ENCODE results near the gene BRMS1. TPM values are rescaled to one million over a fixed set of nuclear protein-coding genes. Genes with fewer than 3 reads are reported as not detected.
A peak's percentile ranks its signal among the peaks of the same experiment; 100 is the strongest.

BRMS1 gene
- total and polyA plus RNA-seq, 2 donors = 43.1 to 63.0 TPM

DNA sequence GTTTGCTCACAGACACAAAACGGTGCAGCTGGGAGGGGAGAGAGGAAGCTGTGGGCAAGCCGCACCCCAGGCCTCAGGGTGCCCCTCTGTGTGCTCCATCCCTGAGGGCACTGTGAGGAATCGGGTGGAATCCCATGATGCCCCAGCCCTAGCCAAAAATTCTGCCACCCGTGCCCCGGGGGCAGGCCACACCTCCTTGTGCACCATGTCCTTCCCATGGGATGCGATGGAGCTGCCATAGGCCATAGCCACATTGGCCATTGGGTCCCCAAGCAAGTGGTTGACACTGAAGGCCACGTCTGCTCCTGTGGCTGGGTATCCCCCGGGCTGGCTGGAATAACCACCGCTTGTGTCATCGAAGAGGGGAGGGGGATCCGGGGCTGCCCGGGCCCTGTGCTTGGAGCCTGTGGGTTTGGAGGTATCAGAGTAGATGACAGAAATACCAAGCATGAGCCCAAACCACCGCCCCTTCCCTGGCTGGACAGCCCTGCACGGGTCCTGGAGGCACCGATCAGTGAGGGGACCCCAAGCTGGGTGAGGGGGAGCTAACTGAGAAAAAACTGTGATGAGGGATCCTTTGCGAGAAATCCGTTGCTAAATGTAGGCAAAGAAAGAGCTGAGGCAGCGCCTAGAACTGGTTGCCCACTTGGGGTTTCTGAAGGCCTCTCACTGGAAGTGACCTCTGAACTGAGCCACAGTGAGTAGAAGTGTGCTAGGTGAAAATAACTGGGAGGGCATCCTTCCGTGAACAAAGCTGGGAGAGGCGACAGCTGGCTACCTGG is 56.8 kb downstream of the BRMS1 start:
- peaks cover 22 to 37% of the 10 kb centered on the region in 2 donors for H3K4me1 ChIP-seq (ENCODE audit: control insufficient read depth in 2 of 2, insufficient read depth in 2 of 2, low read length in 2 of 2)
- H3K4me3 ChIP-seq (ENCODE audit: low read length in 2 of 2) = peak overlapping the region; percentile 63 to 75
- DNase-seq (ENCODE audit: low read depth in 6 of 9, low spot score in 9 of 9) = no peak
- peak overlapping the region in 1 of 2 donors; percentile 83 for H3K27ac ChIP-seq (ENCODE audit: low read depth in 1 of 2, low read length in 1 of 2)
- H3K9me3 ChIP-seq (ENCODE audit: control insufficient read depth in 2 of 2, insufficient read depth in 1 of 2, low read length in 1 of 2) = peaks cover 0 to 10% of the 10 kb centered on the region in 2 donors
- 61% methylated on average over 20 of the region's 20 CpGs for WGBS
- H3K36me3 ChIP-seq (ENCODE audit: control insufficient read depth in 2 of 2, insufficient read depth in 2 of 2, low read length in 1 of 2) = peaks cover 21 to 24% of the 10 kb centered on the region in 2 donors
- peaks cover 26 to 36% of the 10 kb centered on the region in 2 donors for H3K27me3 ChIP-seq (ENCODE audit: control insufficient read depth in 2 of 2, insufficient read depth in 1 of 2, low read length in 1 of 2)

Other genes with a start within 250 kb of the BRMS1 start
- gene KLC2, start 87.4 kb downstream of the BRMS1 start, total RNA-seq = 12.6 TPM
- gene KLC2, start 87.4 kb downstream of the BRMS1 start, polyA plus RNA-seq = 36.5 TPM
- gene RAB1B, start 76.5 kb downstream of the BRMS1 start, total RNA-seq = 80.8 TPM
- 105 TPM for gene RAB1B, start 76.5 kb downstream of the BRMS1 start, polyA plus RNA-seq
- gene CNIH2, start 66.9 kb downstream of the BRMS1 start, total RNA-seq = 1.6 TPM
- gene CNIH2, start 66.9 kb downstream of the BRMS1 start, polyA plus RNA-seq = 1.6 TPM
- 44.2 TPM for gene YIF1A, start 56.0 kb downstream of the BRMS1 start, total RNA-seq
- gene YIF1A, start 56.0 kb downstream of the BRMS1 start, polyA plus RNA-seq = 57.3 TPM
- gene TMEM151A, start 53.2 kb downstream of the BRMS1 start, total RNA-seq = not detected
- 0.02 TPM for gene TMEM151A, start 53.2 kb downstream of the BRMS1 start, polyA plus RNA-seq
- 3.0 TPM for gene CD248, start 28.1 kb downstream of the BRMS1 start, total RNA-seq
- gene CD248, start 28.1 kb downstream of the BRMS1 start, polyA plus RNA-seq = 7.7 TPM
- 1.1 TPM for gene RIN1, start 8.7 kb downstream of the BRMS1 start, total RNA-seq
- gene RIN1, start 8.7 kb downstream of the BRMS1 start, polyA plus RNA-seq = 5.8 TPM
- gene B4GAT1, start 2.5 kb upstream of the BRMS1 start, total RNA-seq = 9.9 TPM
- 10.3 TPM for gene B4GAT1, start 2.5 kb upstream of the BRMS1 start, polyA plus RNA-seq
- 1.6 TPM for gene SLC29A2, start 26.7 kb upstream of the BRMS1 start, total RNA-seq
- gene SLC29A2, start 26.7 kb upstream of the BRMS1 start, polyA plus RNA-seq = 14.2 TPM
- not detected for gene NPAS4, start 75.9 kb upstream of the BRMS1 start, total RNA-seq
- gene NPAS4, start 75.9 kb upstream of the BRMS1 start, polyA plus RNA-seq = 0.05 TPM
- gene MRPL11, start 93.7 kb upstream of the BRMS1 start, total RNA-seq = 84.3 TPM
- gene MRPL11, start 93.7 kb upstream of the BRMS1 start, polyA plus RNA-seq = 45.3 TPM
- gene PELI3, start 121.8 kb upstream of the BRMS1 start, total RNA-seq = 1.5 TPM
- gene PELI3, start 121.8 kb upstream of the BRMS1 start, polyA plus RNA-seq = 2.4 TPM
- 36.4 TPM for gene DPP3, start 135.3 kb upstream of the BRMS1 start, total RNA-seq
- 23.2 TPM for gene DPP3, start 135.3 kb upstream of the BRMS1 start, polyA plus RNA-seq
- gene BBS1, start 165.5 kb upstream of the BRMS1 start, total RNA-seq = 11.0 TPM
- gene BBS1, start 165.5 kb upstream of the BRMS1 start, polyA plus RNA-seq = 14.1 TPM
- gene ZDHHC24, start 200.9 kb upstream of the BRMS1 start, total RNA-seq = 4.9 TPM
- 11.3 TPM for gene ZDHHC24, start 200.9 kb upstream of the BRMS1 start, polyA plus RNA-seq
- gene ACTN3, start 201.8 kb upstream of the BRMS1 start, total RNA-seq = 0.05 TPM
- gene ACTN3, start 201.8 kb upstream of the BRMS1 start, polyA plus RNA-seq = 0.05 TPM
- gene CTSF, start 223.5 kb upstream of the BRMS1 start, total RNA-seq = 4.7 TPM
- 17.6 TPM for gene CTSF, start 223.5 kb upstream of the BRMS1 start, polyA plus RNA-seq
- gene CCDC87, start 248.0 kb upstream of the BRMS1 start, total RNA-seq = 0.14 TPM
- 0.23 TPM for gene CCDC87, start 248.0 kb upstream of the BRMS1 start, polyA plus RNA-seq
- gene CCS, start 248.1 kb upstream of the BRMS1 start, total RNA-seq = 33.9 TPM
- gene CCS, start 248.1 kb upstream of the BRMS1 start, polyA plus RNA-seq = 173 TPM